ENCODE data around the gene PELI2. TPM values are rescaled to one million over a fixed set of nuclear protein-coding genes. Genes with fewer than 3 reads are reported as not detected.

PELI2 gene
- total RNA-seq, 2 experiments from 2014 or later, result 3.2 to 5.7 TPM

DNA sequence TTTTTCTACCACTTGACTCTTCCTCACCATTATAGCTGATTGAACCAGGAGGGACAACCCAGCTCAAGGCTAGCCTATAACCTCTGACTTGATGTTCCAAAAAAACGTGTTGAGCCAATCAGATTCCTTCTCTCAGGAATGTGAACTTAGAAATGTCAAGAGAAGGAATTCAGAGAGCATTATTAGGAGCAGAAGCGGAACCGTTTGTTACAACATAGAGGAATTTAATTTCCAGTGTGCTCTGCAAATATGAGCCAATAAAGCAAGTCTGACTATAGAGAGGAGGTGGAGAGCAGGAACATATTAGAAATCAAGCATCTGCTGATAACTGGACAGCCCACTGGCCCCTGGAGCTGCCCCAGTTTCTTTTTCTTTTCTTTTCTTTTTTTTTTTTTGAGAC, 15.3 kb upstream of the PELI2 start:
- Mint-ChIP-seq H3K27ac (no peak overlapping the region), H3K9me3 (no peaks in the 10 kb centered on the region), H3K4me1 (no peaks in the 10 kb centered on the region), H3K36me3 (no peaks in the 10 kb centered on the region), H3K27me3 (peaks cover 8% of the 10 kb centered on the region), H3K4me3 (no peak overlapping the region)
- ATAC-seq (ENCODE audit: low read depth), result no peak
- POLR2A ChIA-PET, result no interaction called here
- DNase-seq, result no peak

DNA sequence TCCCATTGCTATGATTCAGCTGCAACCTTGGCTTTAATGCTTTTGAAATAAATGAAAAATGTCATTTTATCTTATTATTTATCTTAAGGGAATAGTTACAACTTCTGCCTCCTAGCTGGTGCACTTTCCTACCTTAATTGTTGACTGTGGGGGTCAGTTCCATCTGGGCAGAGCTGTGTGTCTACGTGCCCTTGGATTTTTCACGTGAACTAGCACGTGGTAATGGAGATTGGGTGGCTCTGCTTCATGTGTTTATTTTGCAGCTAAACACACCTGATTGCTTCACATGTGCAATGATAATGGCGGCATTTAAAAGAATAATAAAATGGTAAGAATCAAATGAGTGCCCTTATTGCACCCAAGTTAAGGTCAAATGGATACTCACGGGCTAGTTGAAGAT, 10.6 kb upstream of the PELI2 start:
- Mint-ChIP-seq H3K27ac (no peak overlapping the region), H3K27me3 (peaks cover 4% of the 10 kb centered on the region), H3K36me3 (no peaks in the 10 kb centered on the region), H3K4me3 (no peak overlapping the region), H3K9me3 (no peaks in the 10 kb centered on the region), H3K4me1 (no peaks in the 10 kb centered on the region)
- no peak for DNase-seq
- ATAC-seq (ENCODE audit: low read depth), result no peak
- POLR2A ChIA-PET, result interaction anchor here (1.5 kb wide), 1 partner anchor 10 kb away, joined by 4 read pairs; the partner anchor contains the start of gene PELI2

DNA sequence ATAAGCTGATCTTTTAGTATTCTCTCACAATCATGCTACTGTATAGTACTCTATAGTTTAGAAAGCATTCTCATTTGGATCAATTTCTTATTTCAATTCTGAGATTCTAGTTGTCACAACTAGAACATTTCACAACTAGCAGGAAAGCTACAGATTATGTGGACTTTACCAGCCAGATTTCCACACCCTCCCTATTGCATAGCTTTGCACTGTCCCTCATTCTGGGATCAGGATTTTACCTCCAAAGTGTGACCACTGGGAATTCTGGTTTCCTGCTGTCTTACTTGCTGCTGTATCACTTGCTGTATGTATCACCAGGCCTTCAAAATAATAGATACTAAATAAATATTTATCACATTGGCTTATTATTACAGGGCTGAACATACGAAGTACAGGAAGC, 10.2 kb upstream of the PELI2 start:
- H3K4me3 Mint-ChIP-seq, result no peak overlapping the region
- no peaks in the 10 kb centered on the region for H3K36me3 Mint-ChIP-seq
- POLR2A ChIA-PET, result no interaction called here
- no peak overlapping the region for H3K27ac Mint-ChIP-seq
- H3K4me1 Mint-ChIP-seq, result no peaks in the 10 kb centered on the region
- no peaks in the 10 kb centered on the region for H3K9me3 Mint-ChIP-seq
- DNase-seq (no peak), ATAC-seq (ENCODE audit: low read depth) (no peak)
- peaks cover 8% of the 10 kb centered on the region for H3K27me3 Mint-ChIP-seq

DNA sequence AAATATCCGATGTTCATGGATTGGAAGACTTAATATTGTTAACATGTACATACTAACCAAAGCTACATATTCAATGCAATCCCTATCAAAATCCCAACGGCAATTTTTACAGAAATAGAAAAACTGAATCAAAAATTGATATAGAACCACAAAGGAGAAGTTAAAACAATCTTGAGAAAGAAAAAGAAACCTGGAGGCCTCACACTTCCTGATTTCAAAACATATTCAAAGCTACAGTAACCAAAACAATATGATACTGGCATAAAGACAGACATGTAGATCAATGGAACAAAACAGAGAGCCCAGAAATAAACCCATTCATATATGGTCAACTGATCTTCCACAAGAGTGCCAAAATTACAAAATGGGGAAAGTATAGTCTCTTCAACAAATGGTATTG, 5.4 kb upstream of the PELI2 start:
- peaks cover 5% of the 10 kb centered on the region for H3K4me1 Mint-ChIP-seq
- H3K36me3 Mint-ChIP-seq, result no peaks in the 10 kb centered on the region
- POLR2A ChIA-PET, result no interaction called here
- ATAC-seq (ENCODE audit: low read depth) (no peak), DNase-seq (no peak)
- no peak overlapping the region for H3K4me3 Mint-ChIP-seq
- H3K27me3 Mint-ChIP-seq, result peaks cover 20% of the 10 kb centered on the region
- H3K27ac Mint-ChIP-seq, result no peak overlapping the region
- H3K9me3 Mint-ChIP-seq, result no peaks in the 10 kb centered on the region

DNA sequence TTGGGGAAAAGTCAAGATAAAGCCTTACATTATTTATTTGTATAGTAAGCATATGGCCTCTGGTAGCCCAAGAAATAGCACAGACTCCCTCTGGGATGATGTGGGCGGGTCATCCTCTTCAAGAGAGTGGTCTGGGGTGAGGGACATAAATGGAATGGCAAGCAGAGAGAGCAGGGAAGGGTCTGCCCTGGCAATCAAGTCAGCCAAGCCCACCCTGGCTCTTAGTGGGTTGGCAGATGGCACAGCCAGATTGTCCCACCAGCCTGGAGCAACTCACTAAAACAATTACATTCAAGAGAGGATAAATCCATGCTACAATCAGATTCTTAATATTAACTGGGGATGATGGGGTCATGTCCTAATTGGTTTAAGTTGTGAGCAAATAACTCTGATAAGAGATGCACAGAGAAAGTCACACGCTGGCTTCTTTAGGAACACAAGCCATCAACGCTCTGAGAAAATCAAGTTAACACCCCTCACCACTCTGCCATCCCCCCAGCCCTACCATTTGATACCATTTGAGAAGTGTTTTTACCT, 2.8 kb upstream of the PELI2 start:
- H3K4me3 Mint-ChIP-seq, result no peak overlapping the region
- peaks cover 33% of the 10 kb centered on the region for H3K27me3 Mint-ChIP-seq
- H3K9me3 Mint-ChIP-seq, result no peaks in the 10 kb centered on the region
- no peak overlapping the region for H3K27ac Mint-ChIP-seq
- H3K36me3 Mint-ChIP-seq, result no peaks in the 10 kb centered on the region
- DNase-seq, result no peak
- no peak for ATAC-seq (ENCODE audit: low read depth)
- POLR2A ChIA-PET, result no interaction called here
- H3K4me1 Mint-ChIP-seq, result peaks cover 15% of the 10 kb centered on the region

DNA sequence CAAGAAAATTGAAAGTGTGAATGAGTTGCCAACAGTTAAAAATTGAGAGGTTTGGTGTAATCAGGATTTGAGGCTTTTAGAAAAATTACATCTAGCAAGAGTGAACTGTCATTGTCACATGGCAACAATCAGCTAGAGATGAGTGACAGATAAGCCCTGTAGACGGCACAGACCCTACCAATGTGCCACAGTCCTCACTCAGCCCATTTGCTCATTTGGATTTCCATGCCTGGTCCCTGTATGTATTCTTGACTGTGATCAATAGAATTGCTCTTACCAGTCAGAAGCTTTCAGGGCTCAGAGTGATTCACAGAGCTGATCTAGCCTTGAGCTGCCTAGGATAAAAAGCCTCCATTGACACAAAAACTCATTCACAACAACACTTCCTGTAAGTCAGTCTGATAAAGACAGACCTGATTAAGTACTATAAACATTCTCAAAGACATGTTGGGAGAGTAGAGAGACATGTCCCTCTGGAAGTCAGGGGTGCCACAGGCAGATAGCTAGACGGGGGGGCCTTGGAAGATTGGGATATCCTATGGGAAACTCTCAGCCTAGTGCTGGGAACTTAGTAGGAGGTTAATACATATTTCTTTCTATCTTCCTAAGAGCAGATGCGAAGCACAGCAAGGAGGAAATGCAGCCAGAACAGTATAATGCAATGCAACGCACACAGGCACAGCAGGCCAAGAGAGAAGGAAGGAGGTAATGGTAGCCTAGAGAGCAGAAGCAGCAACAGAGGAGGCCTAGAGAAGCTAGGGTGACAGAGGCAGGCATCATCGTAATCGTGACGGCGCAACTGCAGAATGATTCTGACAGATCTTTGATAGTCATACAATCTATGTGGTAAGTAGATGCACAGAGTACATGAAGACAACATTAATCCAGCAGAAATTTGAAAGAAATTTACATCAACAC, 2.0 kb upstream of the PELI2 start:
- Mint-ChIP-seq H3K36me3 (no peaks in the 10 kb centered on the region), H3K4me1 (peaks cover 17% of the 10 kb centered on the region), H3K27me3 (peaks cover 39% of the 10 kb centered on the region), H3K27ac (no peak overlapping the region), H3K4me3 (peak overlapping the region; percentile 26), H3K9me3 (no peaks in the 10 kb centered on the region)
- POLR2A ChIA-PET, result no interaction called here
- DNase-seq, result no peak
- ATAC-seq (ENCODE audit: low read depth), result no peak

DNA sequence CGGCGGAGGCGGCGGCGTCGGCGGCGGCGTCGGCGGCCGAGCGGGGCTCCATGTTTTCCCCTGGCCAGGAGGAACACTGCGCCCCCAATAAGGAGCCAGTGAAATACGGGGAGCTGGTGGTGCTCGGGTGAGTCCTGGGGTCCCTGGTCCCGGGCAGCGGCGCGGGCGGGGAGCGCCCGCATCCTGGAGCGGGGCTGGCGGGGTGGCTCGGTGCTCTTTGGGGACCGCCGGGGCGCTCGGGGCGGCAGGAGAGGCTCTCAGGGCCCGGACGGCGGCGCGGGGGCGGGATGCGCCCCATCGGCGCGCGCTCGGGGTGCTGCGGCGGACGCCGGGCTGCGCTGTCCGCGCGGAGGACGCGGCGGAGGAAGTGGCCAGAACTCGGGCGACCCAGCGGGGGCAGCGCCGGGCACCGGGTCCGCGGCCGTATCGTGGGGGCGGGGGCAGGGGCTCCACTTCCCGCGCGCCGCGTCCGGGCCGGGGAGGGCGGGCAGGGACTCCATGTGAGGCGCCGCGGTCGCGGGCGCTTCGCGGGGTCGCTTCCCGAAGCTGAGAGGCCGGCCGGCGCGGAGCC, 485 bp downstream of the PELI2 start:
- no peak overlapping the region for H3K27ac Mint-ChIP-seq
- DNase-seq, result peak; percentile 61
- H3K4me3 Mint-ChIP-seq, result no peak overlapping the region
- POLR2A ChIA-PET, result no interaction called here
- peak; percentile 37 for ATAC-seq (ENCODE audit: low read depth)
- H3K4me1 Mint-ChIP-seq, result peaks cover 17% of the 10 kb centered on the region
- H3K27me3 Mint-ChIP-seq, result peaks cover 40% of the 10 kb centered on the region
- H3K9me3 Mint-ChIP-seq, result no peaks in the 10 kb centered on the region
- no peaks in the 10 kb centered on the region for H3K36me3 Mint-ChIP-seq

DNA sequence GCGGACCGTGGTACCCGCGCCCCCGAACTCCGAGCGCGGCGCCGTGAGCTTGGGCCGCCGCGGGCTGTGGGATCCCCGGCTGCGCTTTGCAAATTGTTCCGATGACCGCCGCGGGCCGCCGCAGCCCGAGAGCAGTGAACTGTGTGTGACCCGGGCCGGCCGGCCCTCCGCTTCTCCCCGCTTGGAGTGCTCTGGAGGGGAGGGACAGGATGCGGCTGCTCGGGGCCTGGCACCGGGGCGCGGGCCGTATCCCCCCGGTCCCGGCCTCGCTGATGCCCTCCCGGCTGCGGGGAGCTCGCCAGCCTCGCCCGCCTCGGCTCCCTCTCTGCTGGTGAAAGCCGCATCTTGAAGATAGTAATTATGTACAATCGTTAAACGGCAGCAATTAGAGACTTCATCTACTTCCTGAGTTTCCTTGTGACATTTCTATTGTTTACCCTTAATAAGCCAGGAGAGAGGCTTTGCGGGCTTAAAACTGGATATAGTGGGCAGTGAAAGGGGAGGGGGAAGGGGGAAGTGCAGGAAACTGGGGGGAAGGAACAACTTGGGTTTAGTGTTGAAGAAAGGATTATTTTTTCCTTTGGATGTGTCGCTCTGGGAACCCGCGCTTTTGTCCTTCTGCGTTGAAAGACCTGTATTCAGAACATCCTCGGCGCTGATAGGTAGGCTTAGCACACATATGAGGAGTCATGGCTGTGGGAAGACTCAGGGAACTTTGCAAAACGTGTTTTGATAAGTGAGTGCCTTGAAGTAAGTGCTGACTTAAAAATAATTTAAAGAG, 1.2 kb downstream of the PELI2 start:
- Mint-ChIP-seq H3K4me3 (peak overlapping the region; percentile 74), H3K4me1 (peaks cover 17% of the 10 kb centered on the region), H3K36me3 (no peaks in the 10 kb centered on the region), H3K27me3 (peaks cover 40% of the 10 kb centered on the region), H3K9me3 (no peaks in the 10 kb centered on the region), H3K27ac (no peak overlapping the region)
- POLR2A ChIA-PET, result no interaction called here
- DNase-seq (peak; percentile 57), ATAC-seq (ENCODE audit: low read depth) (no peak)

DNA sequence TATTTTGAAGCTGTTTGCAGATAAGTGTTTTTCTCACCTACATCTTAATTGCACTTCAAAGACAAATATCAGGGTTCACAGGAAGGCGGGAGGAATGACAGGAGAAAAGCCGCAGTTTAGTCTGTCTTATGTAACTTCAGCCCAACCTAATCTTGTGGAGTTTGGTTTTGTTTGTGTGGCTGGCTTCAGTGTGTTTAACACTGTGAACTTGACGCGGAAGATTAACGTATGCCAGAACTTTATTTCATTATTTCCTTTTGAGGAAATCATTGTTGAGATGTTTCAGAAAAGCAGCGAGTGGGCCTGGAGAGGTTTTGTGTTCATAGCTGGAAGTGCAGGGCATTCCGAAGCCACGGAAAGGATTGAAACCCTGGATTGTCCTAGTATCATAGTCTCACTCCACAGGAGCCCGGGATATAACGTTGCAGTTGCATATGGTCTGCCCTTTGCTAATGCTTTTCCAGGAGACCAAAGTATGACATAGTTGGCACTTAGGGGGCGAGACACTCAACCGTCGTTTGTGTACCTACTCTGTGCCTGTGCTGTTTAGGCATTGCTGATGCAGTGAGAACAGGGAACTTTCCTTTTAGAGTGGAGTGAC, 2.0 kb downstream of the PELI2 start:
- H3K27me3 Mint-ChIP-seq, result peaks cover 40% of the 10 kb centered on the region
- H3K4me3 Mint-ChIP-seq, result peak overlapping the region; percentile 74
- H3K27ac Mint-ChIP-seq, result no peak overlapping the region
- H3K9me3 Mint-ChIP-seq, result no peaks in the 10 kb centered on the region
- peaks cover 17% of the 10 kb centered on the region for H3K4me1 Mint-ChIP-seq
- H3K36me3 Mint-ChIP-seq, result no peaks in the 10 kb centered on the region
- POLR2A ChIA-PET, result no interaction called here
- no peak for ATAC-seq (ENCODE audit: low read depth)
- no peak for DNase-seq

DNA sequence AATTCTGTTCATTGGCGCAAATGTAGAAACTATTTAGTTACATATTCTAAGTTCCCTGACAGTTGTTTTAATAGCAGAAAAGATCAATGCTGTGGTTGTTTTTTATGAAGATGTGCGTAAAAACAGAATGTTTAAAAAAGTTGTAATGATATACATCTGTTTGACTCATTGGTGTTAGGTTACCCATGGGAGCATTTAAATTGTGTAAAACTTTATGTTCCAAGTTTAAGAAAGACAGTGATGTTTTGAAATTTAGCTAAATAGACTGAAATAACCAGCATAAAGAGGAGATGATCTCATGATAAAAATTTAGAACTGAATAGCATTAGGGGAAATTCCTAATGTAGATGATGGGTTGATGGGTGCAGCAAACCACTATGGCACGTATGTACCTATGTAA, 3.6 kb downstream of the PELI2 start:
- POLR2A ChIA-PET, result no interaction called here
- H3K4me1 Mint-ChIP-seq, result peaks cover 14% of the 10 kb centered on the region
- peaks cover 35% of the 10 kb centered on the region for H3K27me3 Mint-ChIP-seq
- DNase-seq (no peak), ATAC-seq (ENCODE audit: low read depth) (no peak)
- H3K4me3 Mint-ChIP-seq, result no peak overlapping the region
- H3K27ac Mint-ChIP-seq, result no peak overlapping the region
- H3K36me3 Mint-ChIP-seq, result no peaks in the 10 kb centered on the region
- H3K9me3 Mint-ChIP-seq, result no peaks in the 10 kb centered on the region

DNA sequence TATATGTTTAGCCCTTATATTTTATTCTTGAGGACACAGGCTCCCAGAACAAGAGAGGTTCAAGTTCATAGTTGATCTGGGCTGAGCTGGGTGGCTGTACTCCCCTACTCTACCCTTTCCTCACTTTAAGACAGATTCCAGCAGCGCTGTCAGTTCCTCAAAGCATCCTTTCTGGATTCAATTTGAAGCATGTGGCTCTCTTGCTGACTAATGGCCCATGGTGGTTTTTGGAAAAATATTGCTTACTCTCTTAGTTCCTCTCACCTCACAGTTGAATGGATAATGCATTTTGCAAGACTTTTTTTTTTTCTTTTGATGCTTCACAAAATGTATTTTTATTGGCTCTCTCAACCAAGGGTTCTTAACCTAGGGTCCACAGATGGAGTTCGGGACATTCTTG, 4.1 kb downstream of the PELI2 start:
- no peaks in the 10 kb centered on the region for H3K36me3 Mint-ChIP-seq
- H3K4me3 Mint-ChIP-seq, result no peak overlapping the region
- H3K4me1 Mint-ChIP-seq, result peaks cover 14% of the 10 kb centered on the region
- no peak for ATAC-seq (ENCODE audit: low read depth)
- POLR2A ChIA-PET, result interaction anchor here (0.7 kb wide), 1 partner anchor 162 kb away, joined by 3 read pairs; no protein-coding TSS in a partner anchor
- no peak for DNase-seq
- H3K27me3 Mint-ChIP-seq, result peaks cover 35% of the 10 kb centered on the region
- no peak overlapping the region for H3K27ac Mint-ChIP-seq
- no peaks in the 10 kb centered on the region for H3K9me3 Mint-ChIP-seq

DNA sequence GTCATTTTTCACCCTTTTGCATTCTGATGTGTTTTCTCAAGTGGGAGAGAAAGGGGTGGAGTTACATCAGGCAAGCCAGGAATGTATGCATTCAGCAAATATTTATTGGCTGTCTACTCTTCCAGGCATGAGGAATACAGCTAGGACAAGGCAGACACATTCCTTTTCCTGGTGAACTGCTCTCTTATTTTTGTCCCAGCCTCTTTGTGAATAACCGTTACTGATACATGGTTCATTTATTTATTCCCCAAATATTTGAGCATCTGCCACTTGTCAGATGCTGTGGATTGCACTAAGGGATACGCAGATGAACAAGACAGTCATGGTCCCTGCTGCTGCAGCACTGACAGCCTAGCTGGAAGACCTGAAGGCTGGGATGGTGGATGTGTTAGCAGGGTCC, 6.1 kb downstream of the PELI2 start:
- Mint-ChIP-seq H3K4me3 (no peak overlapping the region), H3K9me3 (no peaks in the 10 kb centered on the region), H3K36me3 (no peaks in the 10 kb centered on the region), H3K27me3 (peaks cover 34% of the 10 kb centered on the region), H3K4me1 (peaks cover 11% of the 10 kb centered on the region), H3K27ac (no peak overlapping the region)
- POLR2A ChIA-PET, result no interaction called here
- DNase-seq, result no peak
- no peak for ATAC-seq (ENCODE audit: low read depth)
